ENCODE results near the gene NTHL1. TPM values are rescaled to one million over a fixed set of nuclear protein-coding genes. Genes with fewer than 3 reads are reported as not detected.

NTHL1 gene
- total RNA-seq, 2 donors from 2014 or later, result 6.7 to 6.8 TPM

Other genes starting within 250 kb of the NTHL1 start
- gene HAGH, start 221.0 kb downstream of the NTHL1 start, total RNA-seq, result 10 to 100 TPM; 35.8 to 37.9 TPM
- 1 to 10 TPM; 6.1 to 7.9 TPM for gene FAHD1, start 220.6 kb downstream of the NTHL1 start, total RNA-seq
- gene MEIOB, start 175.7 kb downstream of the NTHL1 start, total RNA-seq, result not detected
- not detected for gene HS3ST6, start 129.4 kb downstream of the NTHL1 start, total RNA-seq
- gene MSRB1, start 104.6 kb downstream of the NTHL1 start, total RNA-seq, result 1 to 10 TPM; 3.8 to 4.9 TPM
- gene RPL3L, start 93.1 kb downstream of the NTHL1 start, total RNA-seq, result not detected
- 10 to 100 TPM; 57.7 to 58.1 TPM for gene NDUFB10, start 88.3 kb downstream of the NTHL1 start, total RNA-seq
- gene RPS2, start 83.0 kb downstream of the NTHL1 start, total RNA-seq, result 1,000 to 10,000 TPM; 3,200 to 3,361 TPM
- gene RNF151, start 81.0 kb downstream of the NTHL1 start, total RNA-seq, result not detected
- 10 to 100 TPM; 19.5 to 20.8 TPM for gene TBL3, start 75.8 kb downstream of the NTHL1 start, total RNA-seq
- gene NOXO1, start 66.4 kb downstream of the NTHL1 start, total RNA-seq, result under 1 TPM; 0.40 to 0.78 TPM
- 10 to 100 TPM; 16.2 to 22.1 TPM for gene GFER, start 63.6 kb downstream of the NTHL1 start, total RNA-seq
- gene SYNGR3, start 57.9 kb downstream of the NTHL1 start, total RNA-seq, result 1 to 10 TPM; 7.3 to 8.1 TPM
- 10 to 100 TPM; 45.2 to 46.7 TPM for gene ZNF598, start 38.0 kb downstream of the NTHL1 start, total RNA-seq
- gene NPW, start 28.0 kb downstream of the NTHL1 start, total RNA-seq, result 1 to 10 TPM in 1 of 2 donors, not detected in 1; 2.0 TPM
- 1 to 10 TPM; 2.2 to 3.9 TPM for gene NHERF2, start 20.9 kb downstream of the NTHL1 start, total RNA-seq
- 100 to 1,000 TPM; 123 TPM for gene TSC2, start 151 bp upstream of the NTHL1 start, total RNA-seq
- gene PKD1, start 88.1 kb upstream of the NTHL1 start, total RNA-seq, result 10 to 100 TPM; 86.6 to 88.9 TPM
- under 1 TPM; 0.21 to 0.57 TPM for gene RAB26, start 100.8 kb upstream of the NTHL1 start, total RNA-seq
- 10 to 100 TPM; 32.4 to 35.0 TPM for gene TRAF7, start 107.9 kb upstream of the NTHL1 start, total RNA-seq
- under 1 TPM in 1 of 2 donors, not detected in 1; 0.05 TPM for gene CASKIN1, start 148.8 kb upstream of the NTHL1 start, total RNA-seq
- 10 to 100 TPM; 28.2 to 31.4 TPM for gene MLST8, start 157.6 kb upstream of the NTHL1 start, total RNA-seq
- gene BRICD5, start 163.0 kb upstream of the NTHL1 start, total RNA-seq, result 1 to 10 TPM; 2.6 to 4.0 TPM
- gene PGP, start 167.0 kb upstream of the NTHL1 start, total RNA-seq, result 1 to 10 TPM; 7.8 to 9.2 TPM
- gene E4F1, start 175.8 kb upstream of the NTHL1 start, total RNA-seq, result 10 to 100 TPM; 32.0 to 33.6 TPM
- gene DNASE1L2, start 188.6 kb upstream of the NTHL1 start, total RNA-seq, result under 1 TPM; 0.37 to 0.42 TPM
- gene ECI1, start 203.8 kb upstream of the NTHL1 start, total RNA-seq, result 10 to 100 TPM; 15.2 TPM
- 100 to 1,000 TPM; 204 to 224 TPM for gene RNPS1, start 220.3 kb upstream of the NTHL1 start, total RNA-seq